Measurements from ENCODE around the gene DDX31. TPM values are rescaled to one million over a fixed set of nuclear protein-coding genes. Genes with fewer than 3 reads are reported as not detected.

Gene DDX31
- total RNA-seq, 2 donors from 2014 or later: 8.6 to 15.6 TPM

- H3K4me1 ChIP-seq: peaks cover 7% of the 10 kb centered on the region
- ATAC-seq (no peak), DNase-seq (peak in 3 of 4 donors; percentile 30 to 33 (median 33))
- no peak for TF ChIP-seq POLR2A (IDR thresholded peaks at IDR 0.05)
- H3K27ac ChIP-seq: no peak overlapping the region
- intact Hi-C loops (cut with DNase I): no loop called here
- H3K9me3 ChIP-seq: no peaks in the 10 kb centered on the region
- no peaks in the 10 kb centered on the region for H3K36me3 ChIP-seq (replicated peaks in 1 of 2; ENCODE audit: insufficient read depth in 1 of 2, low read depth in 2 of 2)
- no peak overlapping the region for H3K4me3 ChIP-seq
- H3K27me3 ChIP-seq: no peaks in the 10 kb centered on the region
- WGBS, 2 donors: 67 to 77% methylated on average over 13 to 20 of the region's 21 CpGs
Measured at GRCh38 chr9:132543960-132544359, 125.8 kb downstream of the DDX31 start.

- whole genome bisulfite sequencing, 2 donors: 94 to 100% methylated on average over 1 to 4 of the region's 4 CpGs
- DNase-seq: no peak
- no peak for ATAC-seq
Measured at GRCh38 chr9:132543251-132543650, 126.5 kb downstream of the DDX31 start.

More at GRCh38 chr9:132543251-132543650, 126.5 kb downstream of the DDX31 start:
- H3K27ac ChIP-seq: no peak overlapping the region
- H3K4me1 ChIP-seq: peaks cover 7% of the 10 kb centered on the region
- no peaks in the 10 kb centered on the region for H3K36me3 ChIP-seq (replicated peaks in 1 of 2; ENCODE audit: insufficient read depth in 1 of 2, low read depth in 2 of 2)
- H3K4me3 ChIP-seq: no peak overlapping the region
- intact Hi-C loops (cut with DNase I): no loop called here
- TF ChIP-seq POLR2A (IDR thresholded peaks at IDR 0.05): no peak
- TF ChIP-seq, protein P1, sequence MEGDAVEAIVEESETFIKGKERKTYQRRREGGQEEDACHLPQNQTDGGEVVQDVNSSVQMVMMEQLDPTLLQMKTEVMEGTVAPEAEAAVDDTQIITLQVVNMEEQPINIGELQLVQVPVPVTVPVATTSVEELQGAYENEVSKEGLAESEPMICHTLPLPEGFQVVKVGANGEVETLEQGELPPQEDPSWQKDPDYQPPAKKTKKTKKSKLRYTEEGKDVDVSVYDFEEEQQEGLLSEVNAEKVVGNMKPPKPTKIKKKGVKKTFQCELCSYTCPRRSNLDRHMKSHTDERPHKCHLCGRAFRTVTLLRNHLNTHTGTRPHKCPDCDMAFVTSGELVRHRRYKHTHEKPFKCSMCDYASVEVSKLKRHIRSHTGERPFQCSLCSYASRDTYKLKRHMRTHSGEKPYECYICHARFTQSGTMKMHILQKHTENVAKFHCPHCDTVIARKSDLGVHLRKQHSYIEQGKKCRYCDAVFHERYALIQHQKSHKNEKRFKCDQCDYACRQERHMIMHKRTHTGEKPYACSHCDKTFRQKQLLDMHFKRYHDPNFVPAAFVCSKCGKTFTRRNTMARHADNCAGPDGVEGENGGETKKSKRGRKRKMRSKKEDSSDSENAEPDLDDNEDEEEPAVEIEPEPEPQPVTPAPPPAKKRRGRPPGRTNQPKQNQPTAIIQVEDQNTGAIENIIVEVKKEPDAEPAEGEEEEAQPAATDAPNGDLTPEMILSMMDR (IDR thresholded peaks at IDR 0.05): no peak
- H3K27me3 ChIP-seq: no peaks in the 10 kb centered on the region
- H3K9me3 ChIP-seq: no peaks in the 10 kb centered on the region

Other genes with a start within 250 kb of the DDX31 start
- not detected for gene BARHL1, start 87.4 kb downstream of the DDX31 start, total RNA-seq
- 1 to 10 TPM; 6.2 to 6.9 TPM for gene GTF3C4, start 481 bp upstream of the DDX31 start, total RNA-seq
- gene AK8, start 208.3 kb upstream of the DDX31 start, total RNA-seq: under 1 TPM in 1 of 2 donors, not detected in 1; 0.26 TPM
- 1 to 10 TPM in 1 of 2 donors, not detected in 1; 2.3 TPM for gene SPACA9, start 208.9 kb upstream of the DDX31 start, total RNA-seq

Measured in body of pancreas (tissue), 4 donors.